GM12878 (cell line): ENCODE results near the gene VPS18. TPM values are rescaled to one million over a fixed set of nuclear protein-coding genes. Genes with fewer than 3 reads are reported as not detected.

Experiments used
- ATAC-seq: fragments of 200-7000 bp; cut with Tn5 transposase; 3 replicates; pipeline ENCODE4 v1.9.1; 2020; ENCODE audit warnings: mild to moderate bottlenecking, moderate library complexity
- BruUV-seq: library from RNA; stranded (reverse); fragments of 400-500 nt; replicated peaks from 2 replicates; lab custom pipeline; 2021; lab: Mats Ljungman, UMichigan
- CTCF ChIA-PET: fragments of 300-600 bp; sonication (Branson Sonifier 250); formaldehyde crosslinking; extraction: SDS; loops from one replicate; lab custom pipeline; 2021; ENCODE audit warnings: inconsistent platforms; lab: Yijun Ruan, JAX
- POLR2A ChIA-PET: fragments of 350-600 bp; formaldehyde crosslinking; extraction: SDS; loops from one replicate; lab custom pipeline; 2021; ENCODE audit warnings: inconsistent platforms; lab: Charles Lee
- RAD21 ChIA-PET: fragments of 300-600 bp; sonication (Branson Sonifier 250); formaldehyde crosslinking; loops from one replicate; lab custom pipeline; 2023; ENCODE audit warnings: antibody characterized with exemption; ENCODE audit not compliant: unreplicated experiment; lab: Charles Lee
- SMC1A ChIA-PET: fragments of 300-600 bp; sonication (Branson Sonifier 250); formaldehyde crosslinking; loops from one replicate; lab custom pipeline; 2023; ENCODE audit not compliant: unreplicated experiment, uncharacterized antibody; lab: Charles Lee
- DNase-seq: peaks from one replicate; pipeline ENCODE4 v3.0.0-alpha.2; 2011; ENCODE audit warnings: low read depth, low spot score
- FAIRE-seq: peaks from 3 replicates; lab custom pipeline; 2011; peaks lifted over from hg19 to GRCh38; lab: Jason Lieb, UNC
- H2AFZ ChIP-seq: 2 replicates; pipeline ENCODE4 v1.6.0; 2011; ENCODE audit warnings: low read depth, low read length, control low read depth; ENCODE audit not compliant: control insufficient read depth
- H3K27ac ChIP-seq: 2 replicates; pipeline ENCODE4 v1.5.1; 2011; ENCODE audit warnings: control low read depth; ENCODE audit not compliant: control insufficient read depth, insufficient read depth
- H3K27me3 ChIP-seq, 2 experiments: replicated peaks in 1 of 2; 2 replicates each; pipeline versions ENCODE4 v1.6.0 to v1.6.1; 2011; ENCODE audit warnings: low read length in 1 of 2; ENCODE audit not compliant: control insufficient read depth in 2 of 2, insufficient read depth in 2 of 2
- H3K36me3 ChIP-seq, 2 experiments: 2 replicates each; pipeline ENCODE4 v1.5.1; 2011; ENCODE audit warnings: low read length in 1 of 2; ENCODE audit not compliant: control insufficient read depth in 2 of 2, insufficient read depth in 2 of 2
- H3K4me1 ChIP-seq: 2 replicates; pipeline ENCODE4 v1.6.1; 2011; ENCODE audit warnings: mild to moderate bottlenecking, low read length, moderate library complexity, mixed read lengths; ENCODE audit not compliant: control insufficient read depth, insufficient read depth
- H3K4me2 ChIP-seq: 2 replicates; pipeline ENCODE4 v1.6.0; 2011; ENCODE audit warnings: control low read depth; ENCODE audit not compliant: control insufficient read depth, insufficient read depth
- H3K4me3 ChIP-seq: fragments of 200-600 bp; sonication (generic); 2 replicates; pipeline ENCODE4 v1.5.1; 2016
- H3K79me2 ChIP-seq: 2 replicates; pipeline ENCODE4 v1.6.0; 2011; ENCODE audit warnings: low read length; ENCODE audit not compliant: control insufficient read depth, insufficient read depth
- H3K9ac ChIP-seq: 2 replicates; pipeline ENCODE4 v1.8.0; 2011; ENCODE audit warnings: low read length, control low read depth, mixed read lengths; ENCODE audit not compliant: control insufficient read depth, insufficient read depth
- H3K9me3 ChIP-seq: replicated peaks from 3 replicates; pipeline ENCODE4 v1.5.1; 2011; ENCODE audit warnings: mild to moderate bottlenecking, low read length; ENCODE audit not compliant: control insufficient read depth, insufficient read depth
- H4K20me1 ChIP-seq: 2 replicates; pipeline ENCODE4 v1.6.0; 2011; ENCODE audit not compliant: control insufficient read depth, insufficient read depth
- CREB1 ChIP-seq: IDR thresholded peaks from 2 replicates; pipeline ENCODE4 v1.6.1; 2012; ENCODE audit warnings: low read depth, mild to moderate bottlenecking, inconsistent platforms
- EED ChIP-seq: sonication (generic); IDR thresholded peaks from 2 replicates; pipeline ENCODE4 v1.6.1; 2016; ENCODE audit warnings: antibody characterized with exemption, low read depth
- ETV6 ChIP-seq, 2 experiments: fragments of 450-650 bp in 1 of 2; IDR thresholded peaks in 1 of 2; conservative IDR thresholded peaks in 1 of 2; 2 replicates each; pipeline ENCODE4 v1.6.1; 2014; ENCODE audit warnings: antibody characterized with exemption in 1 of 2, borderline replicate concordance in 1 of 2, low read depth in 1 of 2, mild to moderate bottlenecking in 1 of 2, moderate library complexity in 1 of 2
- EZH2 ChIP-seq: IDR thresholded peaks from 2 replicates; pipeline ENCODE4 v1.6.1; 2012; ENCODE audit warnings: low read depth, mild to moderate bottlenecking, control low read depth, inconsistent platforms, low read length, borderline replicate concordance; ENCODE audit not compliant: control insufficient read depth
- FOXK2 ChIP-seq: fragments of 450-650 bp; IDR thresholded peaks from 2 replicates; pipeline ENCODE4 v1.6.1; 2017; ENCODE audit warnings: mild to moderate bottlenecking, moderate library complexity
- IKZF1 ChIP-seq: fragments of 450-650 bp; conservative IDR thresholded peaks from 2 replicates; pipeline ENCODE4 v1.6.1; 2017; ENCODE audit warnings: antibody characterized with exemption, mild to moderate bottlenecking
- IKZF2 ChIP-seq, 2 experiments: fragments of 450-650 bp; IDR thresholded peaks; 2 replicates each; pipeline ENCODE4 v1.6.1; 2017; ENCODE audit warnings: mild to moderate bottlenecking in 2 of 2, moderate library complexity in 2 of 2
- KAT2A ChIP-seq: conservative IDR thresholded peaks from 2 replicates; pipeline ENCODE4 v1.6.1; 2011; ENCODE audit warnings: low read depth, low read length; ENCODE audit not compliant: control insufficient read depth
- LARP7 ChIP-seq: fragments of 450-650 bp; IDR thresholded peaks from 2 replicates; pipeline ENCODE4 v1.6.1; 2017; ENCODE audit warnings: mild to moderate bottlenecking
- MAX ChIP-seq: IDR thresholded peaks from 2 replicates; pipeline ENCODE4 v1.6.1; 2012; ENCODE audit warnings: low read depth, low read length, improper control_type of control experiment
- MLLT1 ChIP-seq: fragments of 450-650 bp; IDR thresholded peaks from 2 replicates; pipeline ENCODE4 v1.6.1; 2016; ENCODE audit warnings: mild to moderate bottlenecking
- NR2C1 ChIP-seq: fragments of 450-650 bp; IDR thresholded peaks from 2 replicates; pipeline ENCODE4 v1.6.1; 2017; ENCODE audit warnings: antibody characterized with exemption, mild to moderate bottlenecking, moderate library complexity
- NR2F1 ChIP-seq: fragments of 450-650 bp; conservative IDR thresholded peaks from 2 replicates; pipeline ENCODE4 v1.6.1; 2017; ENCODE audit warnings: mild to moderate bottlenecking
- POLR2A ChIP-seq: IDR thresholded peaks from 2 replicates; pipeline ENCODE4 v1.6.1; 2011; ENCODE audit warnings: low read depth, mild to moderate bottlenecking, low read length
- POLR2AphosphoS5 ChIP-seq: IDR thresholded peaks from 2 replicates; pipeline ENCODE4 v1.6.1; 2011; ENCODE audit warnings: mild to moderate bottlenecking, low read length, inconsistent platforms
- RAD21 ChIP-seq: IDR thresholded peaks from 2 replicates; pipeline ENCODE4 v1.6.1; 2011; ENCODE audit warnings: mild to moderate bottlenecking, low read depth, low read length, moderate library complexity; ENCODE audit not compliant: insufficient read depth
- RBBP5 ChIP-seq: fragments of 200-600 bp; sonication (generic); conservative IDR thresholded peaks from 2 replicates; pipeline ENCODE4 v1.6.1; 2016
- RCOR1 ChIP-seq: conservative IDR thresholded peaks from 2 replicates; pipeline ENCODE4 v1.6.1; 2012; ENCODE audit warnings: low read depth, low read length, improper control_type of control experiment
- SIX5 ChIP-seq: IDR thresholded peaks from 2 replicates; pipeline ENCODE4 v1.6.1; 2011; ENCODE audit warnings: mild to moderate bottlenecking, low read depth, low read length, moderate library complexity; ENCODE audit not compliant: severe bottlenecking
- SMAD5 ChIP-seq: IDR thresholded peaks from 2 replicates; pipeline ENCODE4 v1.6.1; 2016; ENCODE audit warnings: antibody characterized with exemption, low read depth
- SMC3 ChIP-seq: IDR thresholded peaks from 2 replicates; pipeline ENCODE4 v1.6.1; 2011; ENCODE audit warnings: low read length, improper control_type of control experiment, borderline replicate concordance
- STAT1 ChIP-seq: fragments of 450-650 bp; conservative IDR thresholded peaks from 2 replicates; pipeline ENCODE4 v1.6.1; 2014; ENCODE audit warnings: antibody characterized with exemption, mild to moderate bottlenecking
- TAF1 ChIP-seq: IDR thresholded peaks from 2 replicates; pipeline ENCODE4 v1.6.1; 2011; ENCODE audit warnings: mild to moderate bottlenecking, low read depth, low read length, borderline replicate concordance
- ZNF274 ChIP-seq: IDR thresholded peaks from one replicate; pipeline ENCODE4 v1.8.0; 2011; ENCODE audit not compliant: insufficient read length, insufficient read depth
- WGBS: methylation state at CpG from one replicate; pipeline ENCODE4 v1.1.6; 2016; ENCODE audit warnings: low lambda C conversion rate; ENCODE audit not compliant: insufficient replicate concordance, insufficient coverage; ENCODE audit errors: missing lambda C conversion rate; 5-methylcytosine and 5-hydroxymethylcytosine counted together
- in situ Hi-C: fragments of 300-500 bp; cut with MboI; formaldehyde crosslinking; loops from 9 replicates; pipeline ENCODE4 v1.14.3; 2018; ENCODE audit warnings: mixed read lengths
- intact Hi-C: fragments of 100-400 bp; cut with micrococcal nuclease; formaldehyde crosslinking; loops from one replicate; pipeline ENCODE4 v1.14.2; 2022; ENCODE audit not compliant: unreplicated experiment
- polyA plus RNA-seq, 11 experiments: library from polyadenylated mRNA; depleted of rRNA in 4 of 11; unstranded in 6 of 11; stranded (reverse) in 5 of 11; fragments of >200 nt; fragmentation: Nextera tagmentation in 4 of 11; fragmentation: Illumina TruSeq in 1 of 11; extraction: Ambion mirVana in 4 of 11; extraction: Trizol in 1 of 11; gene quantifications; 1 replicate in 1 of 11; 2 replicates in 10 of 11; pipeline versions ENCODE4 v1.2.1 to v1.2.3, GENCODE V29; 2011 to 2016; ENCODE audit warnings: inconsistent platforms in 2 of 11, missing spikeins in 2 of 11, low read depth in 1 of 11
- total RNA-seq, 4 experiments: library from RNA; depleted of rRNA in 3 of 4; stranded (reverse); fragments of >200 nt in 3 of 4; fragmentation: Illumina TruSeq in 1 of 4; extraction: Trizol in 1 of 4; gene quantifications; 2 replicates each; pipeline versions ENCODE4 v1.2.1 to v1.2.3, GENCODE V29; 2013 to 2021

VPS18 gene
- total and polyA plus RNA-seq, 10 of the 15 experiments (the other 5 are each of a cell fraction or from before 2014, with no cell fraction given): 0.71 to 20.4 (median 10.6) TPM

- SMC1A ChIA-PET: interaction anchor here (0.7 to 3.5 kb wide), 19 partner anchors 9 to 201 kb away, joined by 3 to 144 read pairs (median 4); partner anchors contain the start of genes RAD51 and RHOV
- Histone ChIP-seq H3K36me3 (peaks cover 0 to 9% of the 10 kb centered on the region in 2 experiments; a peak in 3 of 4 replicates), H3K27ac (peak overlapping the region; percentile 86), H4K20me1 (no peaks in the 10 kb centered on the region), H3K9me3 (no peaks in the 10 kb centered on the region), H3K4me3 (peak overlapping the region; percentile 96), H3K79me2 (peaks cover 20% of the 10 kb centered on the region), H3K4me2 (peak overlapping the region; percentile 93), H3K9ac (peak overlapping the region; percentile 95), H3K27me3 (no peaks in the 10 kb centered on the region), H2AFZ (peak overlapping the region; percentile 72), H3K4me1 (peaks cover 21% of the 10 kb centered on the region)
- BruUV-seq: TSS peak; percentile 86
- no peak for DNase-seq
- CTCF ChIA-PET: interaction anchor here (0.6 to 5.5 kb wide), 34 partner anchors 10 to 375 kb away, joined by 3 to 95 read pairs (median 4); partner anchors contain the start of genes PPP1R14D, RAD51, RHOV and SPINT1
- WGBS: under 1% methylated on average over 33 of the region's 33 CpGs
- RAD21 ChIA-PET: interaction anchor here (0.6 to 3.4 kb wide), 24 partner anchors 10 to 663 kb away, joined by 3 to 48 read pairs (median 6); partner anchors contain the start of genes DNAJC17, RHOV, SPINT1 and ZFYVE19
- in situ Hi-C loops: loop anchor here (5.0 kb wide), 1 partner anchor 38 kb away; no protein-coding TSS in a partner anchor
- intact Hi-C loops: loop anchor here (1.0 to 5.0 kb wide), 5 partner anchors 22 to 216 kb away; partner anchors contain the start of gene RAD51
- POLR2A ChIA-PET: interaction anchor here (0.5 to 4.9 kb wide), 16 partner anchors 10 to 1615 kb away, joined by 3 to 57 read pairs (median 4); partner anchors contain the start of genes CCDC32, DNAJC17, RHOV and ZFYVE19
- peak; percentile 81 for FAIRE-seq
- ATAC-seq: peak; percentile 82
- TF ChIP-seq POLR2AphosphoS5 (peak; percentile 38; the same call in 1 of the 2 replicates), ZNF274 (no peak), ETV6 (conservative IDR thresholded peaks at IDR 0.05 in 1 of 2, IDR thresholded peaks at IDR 0.05 in 1 of 2; ENCODE audit: borderline replicate concordance in 1 of 2, low read depth in 1 of 2) (no peak; a peak in 1 of 4 replicates), RBBP5 (no peak), RCOR1 (no peak), KAT2A (no peak), NR2F1 (peak; percentile 60), SIX5 (no peak), SMC3 (peak; percentile 18), MLLT1 (no peak), CREB1 (no peak), IKZF1 (peak; percentile 39; the same call in 1 of the 2 replicates), RAD21 (0 out of 2 replicates have a peak, but pooled peaks have one; percentile 15), LARP7 (peak; percentile 42; the same call in 1 of the 2 replicates), EED (peak; percentile 40; the same call in 1 of the 2 replicates), STAT1 (no peak), EZH2 (no peak), POLR2A (no peak), TAF1 (no peak), NR2C1 (peak; percentile 31; the same call in 1 of the 2 replicates), IKZF2 (IDR thresholded peaks at IDR 0.05) (peak; percentile 46 to 62; a peak in 3 of 4 replicates), FOXK2 (no peak), MAX (no peak; the same call in 1 of the 2 replicates), SMAD5 (no peak)
Measured at GRCh38 chr15:40894681-40895448, 615 bp downstream of the VPS18 start.
